TTC549 (cell line): ENCODE results near the gene LRRC32.

Source experiments
- FAIRE-seq: peaks from 2 replicates; lab custom pipeline; 2012; peaks lifted over from hg19 to GRCh38; lab: Jason Lieb, UNC

The LRRC32 gene

GRCh38 chr11:76670485-76671236 is at the start of gene LRRC32:
TSS of gene LRRC32 (minus strand) at chr11:76670747. CDS start at chr11:76665954, 4,793 bp downstream.
- no peak for FAIRE-seq

GRCh38 chr11:76719686-76720085 is 49.1 kb upstream of the LRRC32 start:
- FAIRE-seq: no peak

DNA sequence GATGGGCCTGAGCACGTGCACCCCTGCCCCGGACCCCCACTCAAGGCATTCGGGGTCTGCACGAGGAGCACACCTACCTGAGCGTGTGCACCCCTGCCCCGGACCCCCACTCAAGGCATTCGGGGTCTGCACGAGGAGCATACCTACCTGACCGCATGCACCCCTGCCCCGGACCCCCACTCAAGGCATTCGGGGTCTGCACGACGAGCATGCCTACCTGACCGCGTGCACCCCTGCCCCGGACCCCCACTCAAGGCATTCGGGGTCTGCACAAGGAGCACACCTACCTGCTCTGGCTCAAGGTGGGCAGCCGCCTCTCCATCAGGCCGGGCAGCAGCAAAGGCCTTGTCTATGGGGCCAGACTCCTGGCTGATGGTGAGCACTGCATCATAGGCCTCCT is 48.7 kb upstream of the LRRC32 start:
- no peak for FAIRE-seq

DNA sequence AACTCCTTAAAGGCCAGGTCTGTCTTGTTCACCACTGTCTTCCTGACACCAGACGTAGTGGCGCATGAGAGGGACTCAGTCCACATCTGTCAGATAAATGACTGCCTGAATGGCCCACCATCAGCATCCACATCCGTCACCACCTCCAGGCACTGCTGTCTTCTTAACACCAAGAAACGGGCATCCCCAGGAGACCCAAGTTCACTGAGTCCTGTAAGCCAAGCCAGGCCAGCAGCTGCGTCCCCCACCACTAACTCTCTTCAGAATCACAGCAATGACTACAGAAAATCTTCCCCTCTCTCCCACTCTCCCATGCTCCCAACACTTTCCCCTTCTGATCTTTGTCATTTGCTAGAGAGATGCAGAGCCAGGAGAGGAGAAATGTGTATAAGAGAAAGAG is 47.3 kb upstream of the LRRC32 start:
- FAIRE-seq: no peak

DNA sequence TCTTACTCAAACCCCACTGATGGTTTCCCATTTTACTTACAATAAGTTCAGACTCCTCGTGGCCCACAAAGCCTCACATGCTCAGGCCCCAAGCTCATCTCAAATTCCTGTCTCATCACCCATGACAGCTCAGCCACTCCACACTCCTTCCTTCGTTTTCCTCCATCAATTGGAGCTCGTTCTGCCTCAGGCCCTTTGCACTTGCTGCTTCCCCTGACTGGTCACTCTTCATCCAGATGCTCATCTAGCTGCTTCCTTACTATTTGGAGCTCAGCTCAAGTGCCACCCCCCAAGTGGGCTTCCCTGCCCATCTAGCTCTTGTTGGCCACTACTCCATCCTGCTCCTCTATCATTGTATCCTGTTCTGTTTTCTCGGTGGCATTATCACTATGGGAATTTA is 46.8 kb upstream of the LRRC32 start:
- FAIRE-seq: no peak

GRCh38 chr11:76716268-76716667 is 45.7 kb upstream of the LRRC32 start:
- FAIRE-seq: no peak

DNA sequence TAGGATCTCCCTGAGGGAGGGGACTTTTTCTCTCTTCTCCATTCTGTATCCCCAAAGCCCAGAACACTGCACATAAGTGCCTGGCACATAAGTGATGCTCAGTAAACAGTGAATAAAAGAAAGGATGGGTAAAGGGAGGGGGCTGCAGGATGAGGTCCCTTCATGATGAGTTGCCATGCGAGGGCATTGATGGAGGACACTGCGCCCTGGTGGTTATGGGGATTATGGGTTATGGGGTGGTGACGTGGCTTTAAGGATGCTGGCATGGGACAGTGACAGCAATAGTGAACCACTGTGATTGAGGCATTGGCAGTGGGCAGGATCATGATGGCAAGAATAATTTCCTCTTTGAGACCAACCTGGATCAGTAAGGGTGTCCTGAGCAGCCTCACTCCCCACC is 43.9 kb upstream of the LRRC32 start:
- no peak for FAIRE-seq

GRCh38 chr11:76713499-76713898 is 43.0 kb upstream of the LRRC32 start:
- FAIRE-seq: no peak

- no peak for FAIRE-seq
Measured at GRCh38 chr11:76712125-76712524, 41.6 kb upstream of the LRRC32 start.

- FAIRE-seq: no peak
Measured at GRCh38 chr11:76709756-76710155, 39.2 kb upstream of the LRRC32 start.

- no peak for FAIRE-seq
Measured at GRCh38 chr11:76708972-76709660, 38.6 kb upstream of the LRRC32 start.

DNA sequence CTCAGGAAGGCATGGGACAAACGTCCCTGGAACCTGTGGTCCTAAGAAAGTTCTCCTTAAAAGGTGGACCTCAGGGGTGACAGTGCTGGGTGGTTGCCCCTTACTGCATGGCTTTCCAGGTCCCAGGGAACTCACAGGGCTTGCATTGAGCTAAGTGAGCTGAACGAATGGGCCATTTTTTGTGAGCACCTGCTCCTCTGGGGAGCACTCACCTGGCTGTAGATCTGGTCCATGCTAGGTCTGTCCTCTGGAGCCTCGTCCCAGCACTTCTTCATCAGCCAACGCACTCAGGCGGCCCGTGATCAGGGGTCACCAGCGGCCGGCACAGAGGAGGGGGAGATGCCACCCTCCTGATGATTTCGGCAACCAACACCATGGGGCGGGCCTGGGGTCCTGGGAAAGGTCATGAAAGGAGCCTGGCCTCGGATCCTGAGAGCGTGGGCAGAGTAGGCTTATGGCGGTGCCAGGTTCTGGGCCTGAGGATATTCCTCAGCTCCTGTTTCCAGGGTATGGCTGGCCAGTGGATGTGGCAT is 36.8 kb upstream of the LRRC32 start:
- FAIRE-seq: no peak

DNA sequence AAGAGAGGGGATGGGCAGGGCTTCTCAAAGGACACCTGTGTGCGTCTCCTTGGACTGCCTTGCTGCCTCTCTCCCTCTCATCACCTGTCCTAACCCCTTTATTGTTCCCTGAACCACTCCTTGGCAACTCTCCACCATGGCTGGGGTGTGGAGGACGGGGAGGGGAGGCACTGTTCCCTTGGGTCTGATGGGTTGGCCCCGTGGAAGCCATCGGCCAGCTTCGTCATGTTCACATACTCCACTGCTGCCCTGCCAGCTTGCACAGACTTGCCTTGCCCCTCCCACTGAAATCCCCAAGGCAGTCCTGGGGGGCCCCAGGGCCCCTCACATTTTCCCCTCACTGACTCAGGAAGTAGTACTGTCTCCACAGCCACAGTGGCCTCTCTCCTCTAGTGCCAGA is 36.1 kb upstream of the LRRC32 start:
- no peak for FAIRE-seq

DNA sequence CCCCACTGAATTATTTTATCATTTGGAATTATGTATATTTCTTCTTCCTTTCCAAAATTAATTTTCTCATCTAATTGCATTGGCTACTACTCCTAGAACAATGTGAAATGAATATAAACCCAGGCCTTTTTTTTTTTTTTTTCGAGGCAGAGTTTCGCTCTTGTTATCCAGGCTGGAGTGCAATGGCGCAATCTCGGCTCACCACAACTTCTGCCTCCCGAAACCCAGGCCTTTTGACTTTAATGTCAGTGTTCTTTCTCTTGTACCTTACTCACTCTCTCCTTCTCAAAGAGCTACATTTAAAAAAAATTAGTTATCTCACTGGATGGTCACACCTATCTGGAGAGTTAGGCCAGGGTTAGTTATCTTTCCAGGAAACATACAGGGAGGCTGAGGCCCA is 35.3 kb upstream of the LRRC32 start:
- no peak for FAIRE-seq

- no peak for FAIRE-seq
Measured at GRCh38 chr11:76704171-76704948, 33.8 kb upstream of the LRRC32 start.

DNA sequence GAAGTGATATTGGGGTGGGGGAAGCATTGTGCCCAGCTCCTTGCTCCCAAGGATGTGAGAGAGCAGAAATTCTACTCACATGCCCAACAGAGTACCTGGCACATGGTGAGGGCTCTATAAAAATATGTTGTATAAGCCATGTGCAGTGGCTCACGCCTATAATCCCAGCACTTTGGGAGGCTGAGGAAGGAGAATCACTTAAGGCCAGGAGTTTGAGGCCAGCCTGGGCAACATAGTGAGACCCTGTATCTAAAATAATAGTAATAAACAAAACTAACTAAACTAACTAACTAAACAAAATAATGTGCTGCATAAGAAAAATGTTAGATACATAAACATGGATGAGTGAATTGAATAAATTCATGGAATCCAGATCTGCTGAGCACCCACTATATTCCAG is 33.2 kb upstream of the LRRC32 start:
- no peak for FAIRE-seq

GRCh38 chr11:76702336-76703128 is 32.0 kb upstream of the LRRC32 start:
- no peak for FAIRE-seq

GRCh38 chr11:76701294-76702040 is 30.9 kb upstream of the LRRC32 start:
- no peak for FAIRE-seq

DNA sequence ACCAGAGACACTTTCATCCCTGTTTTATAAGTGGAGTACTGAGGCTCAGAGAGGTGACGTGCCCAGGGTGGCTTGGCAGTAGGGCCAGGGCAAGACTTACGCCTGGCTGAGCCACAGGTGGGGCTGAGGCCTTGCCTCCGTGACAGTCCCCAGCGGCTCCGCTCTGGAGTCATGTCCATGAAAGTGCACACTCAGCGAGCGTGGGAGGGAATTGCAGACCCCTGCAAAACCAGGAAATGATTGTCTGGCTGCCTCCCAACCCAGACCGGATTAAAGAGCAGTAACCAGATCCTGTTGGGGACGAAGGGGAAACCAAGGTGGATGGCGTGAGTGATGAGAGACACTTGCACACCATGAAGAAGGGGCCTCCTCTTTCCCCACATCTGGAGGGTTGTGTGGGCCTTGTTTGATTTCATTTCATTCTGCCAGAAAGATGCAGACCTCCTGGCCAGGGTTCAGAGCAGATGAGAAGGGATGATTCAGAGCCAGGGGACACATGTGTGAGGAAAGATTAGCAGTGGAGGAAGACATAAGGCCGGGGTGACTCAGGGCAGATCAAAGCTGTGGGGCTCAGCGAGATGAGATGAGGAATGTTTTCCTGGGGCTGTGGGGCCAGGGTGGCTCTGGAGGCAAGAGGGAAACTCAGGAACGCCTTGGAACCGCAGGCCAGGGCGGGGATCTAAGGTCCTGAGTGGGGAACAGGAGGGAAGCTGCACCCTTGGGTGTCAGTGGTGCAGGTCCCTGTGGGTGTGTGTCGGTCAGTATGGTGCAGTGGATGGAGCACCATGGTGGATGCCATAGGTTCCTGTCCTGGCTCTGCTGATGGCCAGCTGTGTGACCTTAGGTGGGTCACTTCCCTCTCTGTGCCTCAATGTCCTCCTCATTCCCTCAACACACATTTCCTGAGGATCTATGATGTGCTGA is 29.9 kb upstream of the LRRC32 start:
- no peak for FAIRE-seq

DNA sequence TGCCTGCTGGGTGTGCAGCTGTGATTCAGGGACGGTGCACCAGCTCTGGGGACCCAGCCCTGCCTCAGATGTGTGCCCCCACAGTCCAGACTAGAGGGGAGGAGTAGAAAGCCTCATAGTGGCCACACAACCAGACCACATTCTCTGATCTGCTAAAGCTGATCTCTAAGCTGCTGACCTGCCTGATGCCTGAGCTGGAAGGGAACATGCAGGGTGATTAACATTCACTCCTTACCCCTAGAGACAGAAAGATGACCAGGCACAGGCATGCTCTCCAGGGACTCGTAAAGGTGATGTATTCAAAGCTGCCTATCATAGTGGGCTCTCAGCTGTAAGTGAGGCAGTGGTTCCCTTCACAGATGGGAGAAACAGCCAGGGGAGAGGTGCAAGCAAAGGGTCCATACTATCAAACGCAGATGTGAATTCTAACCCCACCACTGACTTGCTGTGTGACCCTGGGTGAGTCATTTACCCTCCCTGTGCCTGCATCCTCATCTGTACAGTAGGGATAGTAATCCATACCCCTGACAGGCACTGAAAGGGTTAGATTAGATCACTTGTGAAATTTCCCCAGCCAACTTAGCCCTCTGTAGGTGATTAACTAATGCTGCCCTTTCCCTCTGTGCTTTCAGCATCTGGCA is 29.0 kb upstream of the LRRC32 start:
- FAIRE-seq: no peak
